Measurements from ENCODE around the gene SLF1.

Gene SLF1

GRCh38 chr5:94725142-94725541 lies 106.7 kb downstream of the SLF1 start:
- H3K4me3 ChIP-seq (ENCODE audit: low read length), result no peak overlapping the region
- H3K36me3 ChIP-seq (ENCODE audit: insufficient read depth, low read length), result no peaks in the 10 kb centered on the region
- H3K9ac ChIP-seq (ENCODE audit: low read depth, low read length), result no peak overlapping the region
- H3K4me1 ChIP-seq (ENCODE audit: control insufficient read depth, insufficient read depth, low read length), result no peaks in the 10 kb centered on the region
- no peaks in the 10 kb centered on the region for H3K27me3 ChIP-seq (ENCODE audit: control insufficient read depth, insufficient read depth, low read length)
- no peak overlapping the region for H3K4me2 ChIP-seq (ENCODE audit: low read length)
- H3K9me3 ChIP-seq (replicated peaks; ENCODE audit: low read length), result no peaks in the 10 kb centered on the region

- H3K36me3 ChIP-seq (ENCODE audit: insufficient read depth, low read length), result no peaks in the 10 kb centered on the region
- H3K27me3 ChIP-seq (ENCODE audit: control insufficient read depth, insufficient read depth, low read length), result no peaks in the 10 kb centered on the region
- H3K9me3 ChIP-seq (replicated peaks; ENCODE audit: low read length), result no peaks in the 10 kb centered on the region
- H3K4me2 ChIP-seq (ENCODE audit: low read length), result no peak overlapping the region
- H3K4me1 ChIP-seq (ENCODE audit: control insufficient read depth, insufficient read depth, low read length), result no peaks in the 10 kb centered on the region
- no peak overlapping the region for H3K9ac ChIP-seq (ENCODE audit: low read depth, low read length)
- no peak overlapping the region for H3K4me3 ChIP-seq (ENCODE audit: low read length)
Measured at GRCh38 chr5:94731471-94731870, 113.0 kb downstream of the SLF1 start.

- Histone ChIP-seq H3K27me3 (ENCODE audit: control insufficient read depth, insufficient read depth, low read length) (no peaks in the 10 kb centered on the region), H3K4me3 (ENCODE audit: low read length) (no peak overlapping the region), H3K4me2 (ENCODE audit: low read length) (no peak overlapping the region), H3K36me3 (ENCODE audit: insufficient read depth, low read length) (no peaks in the 10 kb centered on the region), H3K9ac (ENCODE audit: low read depth, low read length) (no peak overlapping the region), H3K9me3 (replicated peaks; ENCODE audit: low read length) (no peaks in the 10 kb centered on the region), H3K4me1 (ENCODE audit: control insufficient read depth, insufficient read depth, low read length) (no peaks in the 10 kb centered on the region)
Measured at GRCh38 chr5:94736498-94736897, 118.0 kb downstream of the SLF1 start.

GRCh38 chr5:94740286-94740685 lies 121.8 kb downstream of the SLF1 start:
- no peaks in the 10 kb centered on the region for H3K27me3 ChIP-seq (ENCODE audit: control insufficient read depth, insufficient read depth, low read length)
- H3K9ac ChIP-seq (ENCODE audit: low read depth, low read length), result no peak overlapping the region
- H3K4me1 ChIP-seq (ENCODE audit: control insufficient read depth, insufficient read depth, low read length), result no peaks in the 10 kb centered on the region

GRCh38 chr5:94742852-94743251 lies 124.4 kb downstream of the SLF1 start:
- no peaks in the 10 kb centered on the region for H3K9me3 ChIP-seq (replicated peaks; ENCODE audit: low read length)
- no peak overlapping the region for H3K4me3 ChIP-seq (ENCODE audit: low read length)
- H3K27me3 ChIP-seq (ENCODE audit: control insufficient read depth, insufficient read depth, low read length), result no peaks in the 10 kb centered on the region
- no peaks in the 10 kb centered on the region for H3K4me1 ChIP-seq (ENCODE audit: control insufficient read depth, insufficient read depth, low read length)
- no peak overlapping the region for H3K9ac ChIP-seq (ENCODE audit: low read depth, low read length)
- H3K36me3 ChIP-seq (ENCODE audit: insufficient read depth, low read length), result no peaks in the 10 kb centered on the region
- no peak overlapping the region for H3K4me2 ChIP-seq (ENCODE audit: low read length)

More at GRCh38 chr5:94740286-94740685, 121.8 kb downstream of the SLF1 start:
- no peaks in the 10 kb centered on the region for H3K9me3 ChIP-seq (replicated peaks; ENCODE audit: low read length)
- H3K4me3 ChIP-seq (ENCODE audit: low read length), result no peak overlapping the region
- no peak overlapping the region for H3K4me2 ChIP-seq (ENCODE audit: low read length)
- no peaks in the 10 kb centered on the region for H3K36me3 ChIP-seq (ENCODE audit: insufficient read depth, low read length)

- Histone ChIP-seq H3K4me1 (ENCODE audit: control insufficient read depth, insufficient read depth, low read length) (no peaks in the 10 kb centered on the region), H3K9me3 (replicated peaks; ENCODE audit: low read length) (no peaks in the 10 kb centered on the region), H3K4me2 (ENCODE audit: low read length) (no peak overlapping the region), H3K27me3 (ENCODE audit: control insufficient read depth, insufficient read depth, low read length) (no peaks in the 10 kb centered on the region), H3K36me3 (ENCODE audit: insufficient read depth, low read length) (no peaks in the 10 kb centered on the region), H3K4me3 (ENCODE audit: low read length) (no peak overlapping the region), H3K9ac (ENCODE audit: low read depth, low read length) (no peak overlapping the region)
Measured at GRCh38 chr5:94744906-94745305, 126.4 kb downstream of the SLF1 start.

GRCh38 chr5:94745786-94746730 lies 127.6 kb downstream of the SLF1 start:
- no peak overlapping the region for H3K4me3 ChIP-seq (ENCODE audit: low read length)
- no peak overlapping the region for H3K9ac ChIP-seq (ENCODE audit: low read depth, low read length)
- H3K9me3 ChIP-seq (replicated peaks; ENCODE audit: low read length), result no peaks in the 10 kb centered on the region
- H3K4me1 ChIP-seq (ENCODE audit: control insufficient read depth, insufficient read depth, low read length), result no peaks in the 10 kb centered on the region
- no peaks in the 10 kb centered on the region for H3K27me3 ChIP-seq (ENCODE audit: control insufficient read depth, insufficient read depth, low read length)
- H3K4me2 ChIP-seq (ENCODE audit: low read length), result no peak overlapping the region
- H3K36me3 ChIP-seq (ENCODE audit: insufficient read depth, low read length), result no peaks in the 10 kb centered on the region

GRCh38 chr5:94746731-94747124 lies 128.3 kb downstream of the SLF1 start:
- H3K4me3 ChIP-seq (ENCODE audit: low read length), result no peak overlapping the region
- H3K4me2 ChIP-seq (ENCODE audit: low read length), result no peak overlapping the region
- H3K4me1 ChIP-seq (ENCODE audit: control insufficient read depth, insufficient read depth, low read length), result no peaks in the 10 kb centered on the region
- H3K27me3 ChIP-seq (ENCODE audit: control insufficient read depth, insufficient read depth, low read length), result no peaks in the 10 kb centered on the region
- H3K9me3 ChIP-seq (replicated peaks; ENCODE audit: low read length), result no peaks in the 10 kb centered on the region
- no peaks in the 10 kb centered on the region for H3K36me3 ChIP-seq (ENCODE audit: insufficient read depth, low read length)
- no peak overlapping the region for H3K9ac ChIP-seq (ENCODE audit: low read depth, low read length)

Data from skeletal muscle satellite cell (primary cell).